GM21423 (cell line): Measurements from ENCODE around the gene PTGS1.
"Not testable (repeated sequence)": the region's sequence is repeated elsewhere in the genome, so short reads cannot be mapped to it uniquely, and the experiment has no call there.

Experiments used
- ATAC-seq: cut with Tn5 transposase; IDR thresholded peaks from one replicate; pipeline ENCODE4 v1.9.1; 2021; ENCODE audit warnings: mild to moderate bottlenecking, moderate library complexity; ENCODE audit not compliant: unreplicated experiment

The PTGS1 gene

GRCh38 chr9:122394265-122395125, 23.7 kb downstream of the PTGS1 start:
- no peak for ATAC-seq

GRCh38 chr9:122396614-122397148, 25.9 kb downstream of the PTGS1 start:
- no peak for ATAC-seq

GRCh38 chr9:122397749-122398148, 26.9 kb downstream of the PTGS1 start:
- ATAC-seq: no peak

GRCh38 chr9:122398371-122398924, 27.6 kb downstream of the PTGS1 start:
- no peak for ATAC-seq

- ATAC-seq: no peak
Measured at GRCh38 chr9:122401896-122402295, 31.1 kb downstream of the PTGS1 start.

GRCh38 chr9:122402403-122402871, 31.6 kb downstream of the PTGS1 start:
- no peak for ATAC-seq

- ATAC-seq: no peak
Measured at GRCh38 chr9:122402874-122403273, 32.0 kb downstream of the PTGS1 start.

- ATAC-seq: no peak
Measured at GRCh38 chr9:122403381-122404000, 32.7 kb downstream of the PTGS1 start.

GRCh38 chr9:122405304-122406069, 34.7 kb downstream of the PTGS1 start:
- not testable (repeated sequence) for ATAC-seq

- peak; percentile 57 for ATAC-seq
Measured at GRCh38 chr9:122406070-122406890, 35.5 kb downstream of the PTGS1 start.

GRCh38 chr9:122414108-122414507, 43.3 kb downstream of the PTGS1 start:
- ATAC-seq: not testable (repeated sequence)

- ATAC-seq: no peak
Measured at GRCh38 chr9:122418016-122418415, 47.2 kb downstream of the PTGS1 start.

- ATAC-seq: no peak
Measured at GRCh38 chr9:122420315-122420714, 49.5 kb downstream of the PTGS1 start.

GRCh38 chr9:122425087-122425486, 54.3 kb downstream of the PTGS1 start:
- ATAC-seq: no peak

- no peak for ATAC-seq
Measured at GRCh38 chr9:122426723-122427122, 55.9 kb downstream of the PTGS1 start.

- no peak for ATAC-seq
Measured at GRCh38 chr9:122442568-122442967, 71.7 kb downstream of the PTGS1 start.

GRCh38 chr9:122444041-122444733, 73.4 kb downstream of the PTGS1 start:
- no peak for ATAC-seq
